Nephron progenitor cell (in vitro differentiated cells): ENCODE results near the gene MAPK12.

Experiments
- DNase-seq: peaks from one replicate; pipeline ENCODE4 v3.0.0; 2021
- H3K27ac Mint-ChIP-seq: 2 replicates; pipeline ENCODE4 v1.8.0; 2021; ENCODE audit warnings: mild to moderate bottlenecking, moderate library complexity, mixed read lengths
- H3K27me3 Mint-ChIP-seq: 2 replicates; pipeline ENCODE4 v1.8.0; 2021; ENCODE audit warnings: mild to moderate bottlenecking, low read depth, mixed read lengths; ENCODE audit not compliant: poor library complexity
- H3K36me3 Mint-ChIP-seq: 2 replicates; pipeline ENCODE4 v1.8.0; 2021; ENCODE audit warnings: low read depth, mixed read lengths
- H3K4me1 Mint-ChIP-seq: 2 replicates; pipeline ENCODE4 v1.8.0; 2021; ENCODE audit warnings: mixed read lengths
- H3K4me3 Mint-ChIP-seq: 2 replicates; pipeline ENCODE4 v1.8.0; 2021; ENCODE audit warnings: mild to moderate bottlenecking, moderate library complexity, mixed read lengths
- H3K9me3 Mint-ChIP-seq: 2 replicates; pipeline ENCODE4 v1.8.0; 2021; ENCODE audit warnings: mild to moderate bottlenecking, moderate library complexity, mixed read lengths
- TF ChIP-seq, protein P1 (sequence below): fragments of 200-600 bp; sonication (generic); IDR thresholded peaks from 2 replicates; pipeline ENCODE4 v1.5.0; 2021; ENCODE audit warnings: antibody characterized with exemption

Gene MAPK12

GRCh38 chr22:50269573-50269969 is 8.1 kb upstream of the MAPK12 start:
- peak overlapping the region; percentile 60 for H3K4me3 Mint-ChIP-seq
- no peak overlapping the region for H3K27ac Mint-ChIP-seq
- TF ChIP-seq, protein P1, sequence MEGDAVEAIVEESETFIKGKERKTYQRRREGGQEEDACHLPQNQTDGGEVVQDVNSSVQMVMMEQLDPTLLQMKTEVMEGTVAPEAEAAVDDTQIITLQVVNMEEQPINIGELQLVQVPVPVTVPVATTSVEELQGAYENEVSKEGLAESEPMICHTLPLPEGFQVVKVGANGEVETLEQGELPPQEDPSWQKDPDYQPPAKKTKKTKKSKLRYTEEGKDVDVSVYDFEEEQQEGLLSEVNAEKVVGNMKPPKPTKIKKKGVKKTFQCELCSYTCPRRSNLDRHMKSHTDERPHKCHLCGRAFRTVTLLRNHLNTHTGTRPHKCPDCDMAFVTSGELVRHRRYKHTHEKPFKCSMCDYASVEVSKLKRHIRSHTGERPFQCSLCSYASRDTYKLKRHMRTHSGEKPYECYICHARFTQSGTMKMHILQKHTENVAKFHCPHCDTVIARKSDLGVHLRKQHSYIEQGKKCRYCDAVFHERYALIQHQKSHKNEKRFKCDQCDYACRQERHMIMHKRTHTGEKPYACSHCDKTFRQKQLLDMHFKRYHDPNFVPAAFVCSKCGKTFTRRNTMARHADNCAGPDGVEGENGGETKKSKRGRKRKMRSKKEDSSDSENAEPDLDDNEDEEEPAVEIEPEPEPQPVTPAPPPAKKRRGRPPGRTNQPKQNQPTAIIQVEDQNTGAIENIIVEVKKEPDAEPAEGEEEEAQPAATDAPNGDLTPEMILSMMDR: no peak

GRCh38 chr22:50268655-50269113 is 7.2 kb upstream of the MAPK12 start:
- no peaks in the 10 kb centered on the region for H3K9me3 Mint-ChIP-seq
- H3K27ac Mint-ChIP-seq: no peak overlapping the region
- H3K4me1 Mint-ChIP-seq: peaks cover 18% of the 10 kb centered on the region
- H3K27me3 Mint-ChIP-seq: peaks cover 49% of the 10 kb centered on the region
- TF ChIP-seq, protein P1: no peak
- H3K36me3 Mint-ChIP-seq: peaks cover 2% of the 10 kb centered on the region
- no peak for DNase-seq
- H3K4me3 Mint-ChIP-seq: no peak overlapping the region

More at GRCh38 chr22:50269573-50269969, 8.1 kb upstream of the MAPK12 start:
- Mint-ChIP-seq H3K9me3 (no peaks in the 10 kb centered on the region), H3K27me3 (peaks cover 44% of the 10 kb centered on the region), H3K36me3 (peaks cover 8% of the 10 kb centered on the region), H3K4me1 (peaks cover 24% of the 10 kb centered on the region)
- no peak for DNase-seq

- H3K4me3 Mint-ChIP-seq: no peak overlapping the region
- DNase-seq: no peak
- H3K9me3 Mint-ChIP-seq: no peaks in the 10 kb centered on the region
- peaks cover 46% of the 10 kb centered on the region for H3K27me3 Mint-ChIP-seq
- no peak overlapping the region for H3K27ac Mint-ChIP-seq
- no peaks in the 10 kb centered on the region for H3K36me3 Mint-ChIP-seq
- H3K4me1 Mint-ChIP-seq: peaks cover 15% of the 10 kb centered on the region
- TF ChIP-seq, protein P1: no peak
Observed at GRCh38 chr22:50267591-50268390, 6.3 kb upstream of the MAPK12 start.

DNA sequence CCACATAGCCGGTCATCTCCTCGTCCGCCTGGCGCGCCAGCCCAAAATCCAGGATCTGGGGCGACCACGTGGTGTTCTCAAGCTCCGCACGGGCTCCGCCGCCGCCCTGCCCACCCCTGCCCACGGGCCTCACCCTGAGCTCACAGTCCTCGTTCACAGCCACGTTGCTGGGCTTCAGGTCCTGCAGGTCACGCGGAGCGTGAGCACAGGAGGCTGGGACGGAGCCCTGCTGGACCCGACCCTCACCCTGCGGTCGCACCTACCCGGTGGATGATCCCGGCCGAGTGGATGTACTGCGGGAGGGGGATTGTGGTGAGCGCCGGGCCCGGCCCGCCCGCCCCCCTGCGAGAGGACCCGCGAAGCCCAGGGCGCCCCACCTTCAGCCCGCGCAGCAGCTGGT is 5.5 kb upstream of the MAPK12 start:
- H3K4me3 Mint-ChIP-seq: no peak overlapping the region
- TF ChIP-seq, protein P1: no peak
- H3K4me1 Mint-ChIP-seq: peaks cover 18% of the 10 kb centered on the region
- H3K9me3 Mint-ChIP-seq: no peaks in the 10 kb centered on the region
- H3K27me3 Mint-ChIP-seq: peaks cover 45% of the 10 kb centered on the region
- H3K36me3 Mint-ChIP-seq: no peaks in the 10 kb centered on the region
- no peak overlapping the region for H3K27ac Mint-ChIP-seq
- no peak for DNase-seq

DNA sequence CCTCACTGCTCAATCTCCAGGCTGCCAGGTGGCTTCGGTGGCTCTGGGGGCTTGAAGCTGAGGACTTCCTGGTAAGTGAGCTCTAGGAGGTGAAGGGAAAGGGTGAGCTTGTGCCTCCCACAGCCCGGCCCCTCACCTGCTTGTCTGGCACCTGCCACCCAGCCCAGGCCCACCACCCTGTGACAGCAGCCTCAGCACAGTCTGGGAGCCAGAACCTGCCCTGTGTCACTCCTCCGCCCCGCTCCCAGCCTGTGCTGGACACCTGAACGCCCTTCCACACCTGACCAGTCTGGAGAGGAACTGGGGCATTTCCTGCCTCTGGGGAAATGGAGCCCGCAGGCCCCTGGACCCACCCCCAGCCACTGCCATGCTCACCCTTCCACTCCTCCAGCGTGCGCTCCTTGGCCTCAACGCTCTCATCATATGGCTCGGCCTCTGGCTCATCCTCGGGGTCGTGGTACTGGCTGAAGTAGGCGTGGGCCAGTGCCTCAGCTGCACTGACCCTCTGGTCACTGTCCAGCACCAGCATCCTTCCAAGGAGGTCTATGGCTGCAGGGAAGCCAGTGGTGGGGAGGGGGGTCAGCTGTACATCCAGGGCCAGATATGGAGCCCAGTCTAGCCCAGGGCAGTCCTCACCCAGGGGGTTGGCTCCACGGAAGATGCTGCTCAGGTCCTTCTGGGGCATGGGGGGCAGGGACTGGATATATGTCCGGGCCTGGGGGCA is 3.6 kb upstream of the MAPK12 start:
- Mint-ChIP-seq H3K4me1 (peaks cover 19% of the 10 kb centered on the region), H3K36me3 (no peaks in the 10 kb centered on the region), H3K27me3 (peaks cover 35% of the 10 kb centered on the region), H3K9me3 (no peaks in the 10 kb centered on the region), H3K4me3 (peak overlapping the region; percentile 8), H3K27ac (no peak overlapping the region)
- TF ChIP-seq, protein P1: no peak
- DNase-seq: no peak
